Activated CD8-positive, alpha-beta T cell treated with anti-CD3 and anti-CD28 coated beads for 36 hours (primary cell): ENCODE data around the gene RNF17. TPM values are rescaled to one million over a fixed set of nuclear protein-coding genes. Genes with fewer than 3 reads are reported as not detected.

Experiments used
- ATAC-seq: fragments of 200-7000 bp; cut with Tn5 transposase; one replicate; pipeline ENCODE4 v1.10.0; 2021; ENCODE audit warnings: mild to moderate bottlenecking, moderate library complexity
- CTCF ChIA-PET: fragments of 350-600 bp; sonication (Branson Sonifier 250); formaldehyde crosslinking; loops from one replicate; lab custom pipeline; 2021; ENCODE audit warnings: antibody characterized with exemption; lab: Charles Lee
- POLR2A ChIA-PET: fragments of 350-600 bp; sonication (Branson Sonifier 250); formaldehyde crosslinking; loops from one replicate; lab custom pipeline; 2021; ENCODE audit warnings: antibody characterized with exemption; lab: Charles Lee
- DNase-seq: peaks from one replicate; pipeline ENCODE4 v3.0.0-alpha.2; 2020
- H3K27ac Mint-ChIP-seq: one replicate; pipeline ENCODE4 v1.8.0; 2021; ENCODE audit warnings: mild to moderate bottlenecking, mixed read lengths
- H3K27me3 Mint-ChIP-seq: one replicate; pipeline ENCODE4 v1.8.0; 2021; ENCODE audit warnings: mixed read lengths
- H3K36me3 Mint-ChIP-seq: one replicate; pipeline ENCODE4 v1.8.0; 2021; ENCODE audit warnings: low read depth, mixed read lengths
- H3K4me1 Mint-ChIP-seq: one replicate; pipeline ENCODE4 v1.8.0; 2021; ENCODE audit warnings: low read depth, mixed read lengths
- H3K4me3 Mint-ChIP-seq: one replicate; pipeline ENCODE4 v1.8.0; 2021; ENCODE audit warnings: mild to moderate bottlenecking, moderate library complexity, mixed read lengths
- H3K9me3 Mint-ChIP-seq: one replicate; pipeline ENCODE4 v1.8.0; 2021; ENCODE audit warnings: mixed read lengths
- intact Hi-C: fragments of 100-400 bp; cut with micrococcal nuclease; formaldehyde crosslinking; loops from one replicate; pipeline ENCODE4 v1.10.0; 2022
- total RNA-seq, 2 experiments: library from RNA; stranded (reverse); gene quantifications; one replicate each; pipeline ENCODE4 v1.2.3, GENCODE V29; 2021
- TF ChIP-seq, protein P1 (sequence below): fragments of 200-600 bp; IDR thresholded peaks from one replicate; pipeline ENCODE4 v1.8.0; 2022; ENCODE audit warnings: antibody characterized with exemption, mild to moderate bottlenecking

Gene RNF17
- total RNA-seq, 2 experiments from 2014 or later: not detected

DNA sequence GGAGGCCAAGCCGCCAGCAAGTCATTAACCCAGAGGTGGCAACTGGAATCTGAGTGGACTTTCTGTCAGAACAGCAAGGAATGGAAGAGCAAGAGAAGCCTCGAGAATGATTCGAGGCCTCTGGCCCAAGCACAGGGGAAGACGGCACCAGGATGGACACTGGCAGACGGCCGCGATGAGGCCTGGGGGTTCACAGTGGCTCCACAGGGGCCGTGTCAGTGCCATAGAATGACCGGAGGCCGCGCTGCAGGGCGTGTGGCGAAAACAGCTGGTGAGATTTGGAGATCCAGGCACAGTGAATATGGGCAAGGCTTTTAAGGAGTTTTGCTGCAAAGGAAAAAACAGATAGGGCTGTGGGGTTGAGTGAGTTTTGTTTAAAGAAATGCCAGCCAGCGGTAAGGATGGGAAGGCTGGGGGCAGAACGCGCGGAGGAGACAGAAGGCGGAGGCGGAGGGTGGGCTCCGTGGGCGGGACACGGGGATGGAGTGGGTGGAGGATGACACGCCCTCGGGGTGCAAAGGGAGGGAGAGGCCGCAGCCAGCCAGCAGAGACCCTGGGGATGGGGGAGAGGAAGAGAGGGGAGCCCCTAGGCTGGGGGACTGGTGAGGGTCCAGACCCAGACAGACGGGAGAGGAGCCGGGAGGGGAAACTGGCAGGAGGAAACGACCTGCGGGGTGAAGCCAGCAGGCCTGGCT lies 130.5 kb downstream of the RNF17 start:
- TF ChIP-seq, protein P1, sequence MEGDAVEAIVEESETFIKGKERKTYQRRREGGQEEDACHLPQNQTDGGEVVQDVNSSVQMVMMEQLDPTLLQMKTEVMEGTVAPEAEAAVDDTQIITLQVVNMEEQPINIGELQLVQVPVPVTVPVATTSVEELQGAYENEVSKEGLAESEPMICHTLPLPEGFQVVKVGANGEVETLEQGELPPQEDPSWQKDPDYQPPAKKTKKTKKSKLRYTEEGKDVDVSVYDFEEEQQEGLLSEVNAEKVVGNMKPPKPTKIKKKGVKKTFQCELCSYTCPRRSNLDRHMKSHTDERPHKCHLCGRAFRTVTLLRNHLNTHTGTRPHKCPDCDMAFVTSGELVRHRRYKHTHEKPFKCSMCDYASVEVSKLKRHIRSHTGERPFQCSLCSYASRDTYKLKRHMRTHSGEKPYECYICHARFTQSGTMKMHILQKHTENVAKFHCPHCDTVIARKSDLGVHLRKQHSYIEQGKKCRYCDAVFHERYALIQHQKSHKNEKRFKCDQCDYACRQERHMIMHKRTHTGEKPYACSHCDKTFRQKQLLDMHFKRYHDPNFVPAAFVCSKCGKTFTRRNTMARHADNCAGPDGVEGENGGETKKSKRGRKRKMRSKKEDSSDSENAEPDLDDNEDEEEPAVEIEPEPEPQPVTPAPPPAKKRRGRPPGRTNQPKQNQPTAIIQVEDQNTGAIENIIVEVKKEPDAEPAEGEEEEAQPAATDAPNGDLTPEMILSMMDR: no peak
- POLR2A ChIA-PET: no interaction called here
- Mint-ChIP-seq H3K27me3 (no peaks in the 10 kb centered on the region), H3K36me3 (peaks cover 43% of the 10 kb centered on the region), H3K4me3 (no peak overlapping the region), H3K27ac (no peak overlapping the region), H3K9me3 (no peaks in the 10 kb centered on the region), H3K4me1 (no peaks in the 10 kb centered on the region)
- CTCF ChIA-PET: no interaction called here
- intact Hi-C loops: no loop called here
- ATAC-seq: no peak
- no peak for DNase-seq

DNA sequence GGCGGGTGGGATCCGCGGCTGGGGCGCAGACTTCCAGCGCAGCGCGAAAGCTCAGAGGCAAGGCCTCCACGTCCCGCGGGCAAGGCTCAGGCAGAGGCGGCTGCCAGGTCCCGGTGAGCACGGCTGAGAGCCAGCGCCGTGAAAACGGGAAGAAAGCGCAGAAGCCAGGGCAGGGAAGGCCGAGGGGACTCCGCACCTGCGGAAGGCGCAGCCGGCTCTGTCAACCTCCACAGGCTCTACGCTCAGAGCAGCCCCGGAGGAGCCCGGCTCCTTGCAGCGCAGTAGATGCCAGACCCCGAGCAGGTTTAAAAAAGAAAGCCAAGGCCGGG lies 131.0 kb downstream of the RNF17 start:
- peaks cover 42% of the 10 kb centered on the region for H3K36me3 Mint-ChIP-seq
- H3K27ac Mint-ChIP-seq: no peak overlapping the region
- no peaks in the 10 kb centered on the region for H3K27me3 Mint-ChIP-seq
- TF ChIP-seq, protein P1: no peak
- POLR2A ChIA-PET: no interaction called here
- DNase-seq (no peak), ATAC-seq (no peak)
- no peaks in the 10 kb centered on the region for H3K4me1 Mint-ChIP-seq
- CTCF ChIA-PET: no interaction called here
- H3K4me3 Mint-ChIP-seq: no peak overlapping the region
- H3K9me3 Mint-ChIP-seq: no peaks in the 10 kb centered on the region
- intact Hi-C loops: no loop called here

DNA sequence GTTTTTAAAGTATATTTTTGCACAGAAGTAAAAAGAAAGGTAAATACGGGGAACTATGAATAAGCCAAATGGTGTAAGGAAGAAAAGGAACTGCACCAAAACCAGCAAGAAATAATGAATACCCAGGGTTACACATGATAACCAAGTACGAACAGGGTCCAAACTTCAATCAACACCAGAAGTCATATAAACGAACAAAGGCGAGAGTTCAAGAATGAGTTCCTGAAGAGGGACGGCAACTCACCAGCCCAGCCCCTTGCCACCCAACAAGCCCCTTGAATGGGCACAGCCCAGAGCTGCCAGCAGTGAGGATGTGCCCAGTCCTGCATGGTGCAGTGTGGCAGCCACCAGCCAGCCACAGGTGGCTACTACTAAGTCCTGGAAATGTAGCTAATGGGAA lies 132.1 kb downstream of the RNF17 start:
- ChIA-PET CTCF (no interaction called here), POLR2A (no interaction called here)
- H3K4me1 Mint-ChIP-seq: no peaks in the 10 kb centered on the region
- H3K9me3 Mint-ChIP-seq: no peaks in the 10 kb centered on the region
- intact Hi-C loops: no loop called here
- TF ChIP-seq, protein P1: no peak
- ATAC-seq (no peak), DNase-seq (no peak)
- no peaks in the 10 kb centered on the region for H3K27me3 Mint-ChIP-seq
- no peak overlapping the region for H3K27ac Mint-ChIP-seq
- peaks cover 47% of the 10 kb centered on the region for H3K36me3 Mint-ChIP-seq
- H3K4me3 Mint-ChIP-seq: no peak overlapping the region

DNA sequence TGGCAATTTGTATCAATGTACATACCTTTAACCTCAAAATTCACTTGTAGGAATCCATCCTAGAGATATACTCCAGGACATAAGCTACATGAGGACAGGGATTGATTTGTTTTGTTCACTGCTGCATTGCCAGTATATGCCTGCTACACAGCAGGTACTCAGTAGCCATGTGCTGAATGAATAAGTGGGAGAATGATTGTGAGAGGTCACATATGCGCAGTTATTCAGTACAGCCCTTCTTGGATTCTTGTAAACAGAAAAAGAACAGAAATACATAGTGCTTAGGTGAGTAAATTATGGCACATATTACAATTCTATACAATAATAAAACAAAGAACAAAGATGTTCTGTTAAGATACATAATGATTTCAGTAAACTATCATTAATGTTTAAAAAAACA lies 133.3 kb downstream of the RNF17 start:
- H3K27ac Mint-ChIP-seq: no peak overlapping the region
- CTCF ChIA-PET: no interaction called here
- TF ChIP-seq, protein P1: no peak
- H3K27me3 Mint-ChIP-seq: no peaks in the 10 kb centered on the region
- no peak for DNase-seq
- ATAC-seq: no peak
- no peaks in the 10 kb centered on the region for H3K4me1 Mint-ChIP-seq
- H3K4me3 Mint-ChIP-seq: no peak overlapping the region
- POLR2A ChIA-PET: no interaction called here
- intact Hi-C loops: no loop called here
- no peaks in the 10 kb centered on the region for H3K9me3 Mint-ChIP-seq
- H3K36me3 Mint-ChIP-seq: peaks cover 39% of the 10 kb centered on the region

DNA sequence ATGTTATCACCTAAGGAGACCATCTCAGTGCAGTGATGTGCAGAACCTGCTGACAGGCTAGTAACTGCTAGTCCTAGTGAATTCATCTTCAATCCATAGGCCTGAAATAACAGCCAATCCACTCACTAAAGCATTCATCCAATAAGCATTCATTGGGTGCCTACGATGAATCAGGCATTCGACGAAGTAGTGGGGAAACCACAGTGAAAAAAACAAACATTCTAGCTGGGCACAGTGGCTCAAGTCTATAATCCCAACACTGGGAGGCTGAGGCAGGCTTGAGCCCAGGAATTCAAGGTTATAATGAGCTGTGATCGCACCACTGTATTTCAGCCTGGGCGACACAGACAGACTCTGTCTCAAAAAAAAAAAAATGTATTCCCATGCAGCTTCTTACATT lies 135.6 kb downstream of the RNF17 start:
- Mint-ChIP-seq H3K36me3 (peaks cover 29% of the 10 kb centered on the region), H3K4me1 (no peaks in the 10 kb centered on the region), H3K27ac (no peak overlapping the region), H3K9me3 (no peaks in the 10 kb centered on the region), H3K4me3 (no peak overlapping the region), H3K27me3 (no peaks in the 10 kb centered on the region)
- POLR2A ChIA-PET: no interaction called here
- ATAC-seq (no peak), DNase-seq (no peak)
- intact Hi-C loops: no loop called here
- TF ChIP-seq, protein P1: no peak
- CTCF ChIA-PET: no interaction called here
